Measurements from ENCODE around the gene RINT1.
"Not testable (repeated sequence)": the region's sequence is repeated elsewhere in the genome, so short reads cannot be mapped to it uniquely, and the experiment has no call there.

RINT1 gene

DNA sequence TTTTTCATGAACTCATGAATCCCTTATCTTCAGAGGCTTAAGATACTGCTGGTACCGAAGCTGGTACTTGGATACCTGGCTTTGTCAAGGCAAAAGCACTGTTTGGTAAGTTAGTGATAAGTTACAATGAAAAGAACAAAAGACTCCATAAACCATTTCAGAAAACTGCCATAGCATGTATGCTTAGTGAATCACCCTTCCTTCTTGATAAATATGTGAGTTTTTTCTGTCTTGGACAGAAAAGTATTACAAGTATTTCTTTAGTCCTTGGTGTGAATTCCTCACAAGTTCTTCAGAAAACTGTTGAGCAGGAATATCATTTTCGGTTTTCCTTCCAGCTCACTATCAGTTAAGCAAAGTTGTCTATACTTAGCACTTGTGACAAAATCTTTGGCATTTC, 35.5 kb upstream of the RINT1 start:
- no peak for TF ChIP-seq CTCF (IDR thresholded peaks at IDR 0.05)
- no peak overlapping the region for H3K27ac ChIP-seq

DNA sequence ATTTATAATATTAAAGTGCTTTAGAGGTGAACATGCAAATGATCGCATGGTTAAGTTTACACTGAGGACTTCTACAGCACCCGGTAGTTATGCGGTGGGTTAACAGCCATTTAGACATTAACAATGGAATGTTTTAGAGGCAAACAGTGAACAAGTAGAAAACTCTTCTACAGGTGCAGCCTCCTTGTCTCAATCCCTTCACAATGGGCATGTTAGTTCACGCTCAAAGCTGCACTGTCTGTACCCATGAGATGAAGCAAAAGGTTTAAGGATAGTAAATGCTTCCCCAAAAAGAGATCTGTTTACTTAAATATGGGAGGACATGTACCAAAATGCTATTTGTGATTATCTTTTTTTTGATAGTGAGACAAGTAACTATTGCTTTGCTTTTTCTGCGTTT, 35.0 kb upstream of the RINT1 start:
- Histone ChIP-seq H3K36me3 (no peaks in the 10 kb centered on the region), H3K27ac (no peak overlapping the region), H3K9me3 (no peaks in the 10 kb centered on the region), H3K4me3 (ENCODE audit: low read depth in 1 of 2, low read length in 1 of 2) (no peak overlapping the region), H3K27me3 (no peaks in the 10 kb centered on the region), H3K4me1 (ENCODE audit: control insufficient read depth in 1 of 2, insufficient read depth in 1 of 2, low read depth in 1 of 2, low read length in 1 of 2) (no peaks in the 10 kb centered on the region)
- TF ChIP-seq CTCF (IDR thresholded peaks at IDR 0.05), result no peak

More for the DNA sequence above, 35.5 kb upstream of the RINT1 start:
- no peaks in the 10 kb centered on the region for H3K4me1 ChIP-seq (ENCODE audit: control insufficient read depth in 1 of 2, insufficient read depth in 1 of 2, low read depth in 1 of 2, low read length in 1 of 2)
- H3K27me3 ChIP-seq, result no peaks in the 10 kb centered on the region
- H3K36me3 ChIP-seq, result no peaks in the 10 kb centered on the region
- H3K4me3 ChIP-seq (ENCODE audit: low read depth in 1 of 2, low read length in 1 of 2), result no peak overlapping the region
- H3K9me3 ChIP-seq, result no peaks in the 10 kb centered on the region

- no peak for TF ChIP-seq CTCF (IDR thresholded peaks at IDR 0.05)
- no peaks in the 10 kb centered on the region for H3K4me1 ChIP-seq (ENCODE audit: control insufficient read depth in 1 of 2, insufficient read depth in 1 of 2, low read depth in 1 of 2, low read length in 1 of 2)
- no peaks in the 10 kb centered on the region for H3K36me3 ChIP-seq
- no peaks in the 10 kb centered on the region for H3K9me3 ChIP-seq
- H3K4me3 ChIP-seq (ENCODE audit: low read depth in 1 of 2, low read length in 1 of 2), result no peak overlapping the region
- H3K27me3 ChIP-seq, result no peaks in the 10 kb centered on the region
- H3K27ac ChIP-seq, result no peak overlapping the region
These were observed 29.8 kb upstream of the RINT1 start for GRCh38 chr7:105502173-105502572.

- no peaks in the 10 kb centered on the region for H3K36me3 ChIP-seq
- no peak for TF ChIP-seq CTCF (IDR thresholded peaks at IDR 0.05)
These were observed 19.6 kb upstream of the RINT1 start for GRCh38 chr7:105512415-105512814.

GRCh38 chr7:105512926-105513526, 19.0 kb upstream of the RINT1 start:
- Histone ChIP-seq H3K27me3 (no peaks in the 10 kb centered on the region), H3K9me3 (no peaks in the 10 kb centered on the region), H3K4me1 (ENCODE audit: control insufficient read depth in 1 of 2, insufficient read depth in 1 of 2, low read depth in 1 of 2, low read length in 1 of 2) (peaks cover 0 to 3% of the 10 kb centered on the region in 2 experiments), H3K36me3 (no peaks in the 10 kb centered on the region), H3K27ac (no peak overlapping the region), H3K4me3 (ENCODE audit: low read depth in 1 of 2, low read length in 1 of 2) (no peak overlapping the region)
- no peak for TF ChIP-seq CTCF (IDR thresholded peaks at IDR 0.05)

More at GRCh38 chr7:105512415-105512814, 19.6 kb upstream of the RINT1 start:
- Histone ChIP-seq H3K4me3 (ENCODE audit: low read depth in 1 of 2, low read length in 1 of 2) (no peak overlapping the region), H3K4me1 (ENCODE audit: control insufficient read depth in 1 of 2, insufficient read depth in 1 of 2, low read depth in 1 of 2, low read length in 1 of 2) (peaks cover 0 to 3% of the 10 kb centered on the region in 2 experiments), H3K9me3 (no peaks in the 10 kb centered on the region), H3K27me3 (no peaks in the 10 kb centered on the region), H3K27ac (no peak overlapping the region)

- H3K36me3 ChIP-seq; H3K9me3 ChIP-seq; H3K4me3 ChIP-seq (ENCODE audit: low read depth in 1 of 2, low read length in 1 of 2); H3K27me3 ChIP-seq; H3K27ac ChIP-seq; H3K4me1 ChIP-seq (ENCODE audit: control insufficient read depth in 1 of 2, insufficient read depth in 1 of 2, low read depth in 1 of 2, low read length in 1 of 2): not testable (repeated sequence)
These were observed 16.4 kb upstream of the RINT1 start for GRCh38 chr7:105515610-105516009.
